Lower lobe of right lung (tissue), 2 donors: ENCODE data around the gene IGFBP7. TPM values are rescaled to one million over a fixed set of nuclear protein-coding genes. Genes with fewer than 3 reads are reported as not detected.

Experiments used
- ATAC-seq, 2 donors: fragments of 200-7000 bp; cut with Tn5 transposase; one replicate each; pipeline ENCODE4 v1.9.1; 2020 to 2022; ENCODE audit warnings: mild to moderate bottlenecking in 2 of 2, moderate library complexity in 2 of 2
- DNase-seq: peaks from one replicate; pipeline ENCODE4 v3.0.0-alpha.2; 2020
- H3K27ac ChIP-seq: fragments of 200-600 bp; one replicate; pipeline ENCODE4 v1.8.0; 2022
- H3K27me3 ChIP-seq: fragments of 200-600 bp; one replicate; pipeline ENCODE4 v1.8.0; 2022; ENCODE audit warnings: low read depth
- H3K36me3 ChIP-seq: fragments of 200-600 bp; one replicate; pipeline ENCODE4 v1.8.0; 2022; ENCODE audit warnings: mild to moderate bottlenecking
- H3K4me1 ChIP-seq: fragments of 200-600 bp; one replicate; pipeline ENCODE4 v1.8.0; 2022
- H3K4me3 ChIP-seq: fragments of 200-600 bp; one replicate; pipeline ENCODE4 v1.8.0; 2022; ENCODE audit warnings: mild to moderate bottlenecking
- H3K9me3 ChIP-seq: fragments of 200-600 bp; one replicate; pipeline ENCODE4 v1.8.0; 2022
- intact Hi-C: fragments of 100-400 bp; cut with DNase I; formaldehyde crosslinking; loops from one replicate; pipeline ENCODE4 v1.11.0; 2022
- total RNA-seq: library from RNA; stranded (reverse); fragmentation: NEBNext Ultra II Directional; extraction: Animal tissue kit (Norgen Biotek cat#: 25700); gene quantifications from one replicate; pipeline ENCODE4 v1.2.1, GENCODE V29; 2021
- TF ChIP-seq, protein P1 (sequence below): fragments of 200-600 bp; IDR thresholded peaks from one replicate; pipeline ENCODE4 v1.8.0; 2022; ENCODE audit warnings: antibody characterized with exemption, mild to moderate bottlenecking
- donor health status: DM: no; HTN: yes; CAD: no; lungs with severe emphysema.

IGFBP7 gene
- total RNA-seq, 1 donor from 2014 or later: 322 TPM

DNA sequence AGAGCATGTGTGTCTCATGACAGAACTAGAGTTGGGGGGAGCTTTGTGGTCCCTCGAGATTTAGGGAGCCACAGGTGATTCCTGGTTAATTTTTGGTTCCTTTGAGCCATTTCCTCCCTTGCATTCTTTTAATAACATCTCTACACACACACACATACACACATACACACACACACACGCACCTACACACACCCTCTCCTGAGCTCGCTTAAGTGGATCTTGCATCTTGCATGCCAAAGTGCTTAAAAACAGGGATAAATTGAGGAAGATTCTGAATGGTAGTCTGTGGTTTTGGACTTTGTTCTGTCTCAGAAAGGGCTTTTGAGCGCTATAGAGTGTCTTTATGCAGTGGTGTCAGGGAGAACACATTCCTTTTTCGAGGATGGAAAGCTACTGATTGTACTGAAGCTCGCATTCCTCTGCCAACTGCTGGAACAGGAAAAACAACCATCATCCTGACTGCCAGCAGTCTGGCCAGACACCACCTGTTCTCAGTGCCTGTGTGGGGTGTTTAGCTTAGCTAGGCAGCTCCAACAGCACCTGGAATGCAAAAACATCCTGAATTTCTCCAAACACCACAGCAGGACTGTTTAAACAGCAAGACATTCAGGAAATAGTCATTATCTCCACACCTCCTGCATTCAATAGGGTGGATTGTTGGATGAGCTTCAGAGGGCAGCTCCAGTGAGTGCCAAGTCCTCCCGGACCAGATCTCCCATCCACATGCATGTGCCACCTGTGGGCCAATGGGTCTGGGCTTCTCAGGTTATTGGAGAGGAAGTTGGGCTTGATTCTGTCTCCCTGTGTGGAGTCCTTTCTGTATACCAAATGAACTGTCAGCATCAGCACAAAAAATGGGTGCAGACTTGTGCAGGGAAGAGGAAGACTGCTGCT is 21.9 kb upstream of the IGFBP7 start:
- no peak for DNase-seq
- Histone ChIP-seq H3K36me3 (no peaks in the 10 kb centered on the region), H3K27me3 (no peaks in the 10 kb centered on the region), H3K4me3 (no peak overlapping the region), H3K4me1 (peaks cover 5% of the 10 kb centered on the region), H3K27ac (no peak overlapping the region), H3K9me3 (peaks cover 2% of the 10 kb centered on the region)
- ATAC-seq: peak; percentile 60 to 66
- TF ChIP-seq, protein P1, sequence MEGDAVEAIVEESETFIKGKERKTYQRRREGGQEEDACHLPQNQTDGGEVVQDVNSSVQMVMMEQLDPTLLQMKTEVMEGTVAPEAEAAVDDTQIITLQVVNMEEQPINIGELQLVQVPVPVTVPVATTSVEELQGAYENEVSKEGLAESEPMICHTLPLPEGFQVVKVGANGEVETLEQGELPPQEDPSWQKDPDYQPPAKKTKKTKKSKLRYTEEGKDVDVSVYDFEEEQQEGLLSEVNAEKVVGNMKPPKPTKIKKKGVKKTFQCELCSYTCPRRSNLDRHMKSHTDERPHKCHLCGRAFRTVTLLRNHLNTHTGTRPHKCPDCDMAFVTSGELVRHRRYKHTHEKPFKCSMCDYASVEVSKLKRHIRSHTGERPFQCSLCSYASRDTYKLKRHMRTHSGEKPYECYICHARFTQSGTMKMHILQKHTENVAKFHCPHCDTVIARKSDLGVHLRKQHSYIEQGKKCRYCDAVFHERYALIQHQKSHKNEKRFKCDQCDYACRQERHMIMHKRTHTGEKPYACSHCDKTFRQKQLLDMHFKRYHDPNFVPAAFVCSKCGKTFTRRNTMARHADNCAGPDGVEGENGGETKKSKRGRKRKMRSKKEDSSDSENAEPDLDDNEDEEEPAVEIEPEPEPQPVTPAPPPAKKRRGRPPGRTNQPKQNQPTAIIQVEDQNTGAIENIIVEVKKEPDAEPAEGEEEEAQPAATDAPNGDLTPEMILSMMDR: no peak
- intact Hi-C loops: no loop called here

DNA sequence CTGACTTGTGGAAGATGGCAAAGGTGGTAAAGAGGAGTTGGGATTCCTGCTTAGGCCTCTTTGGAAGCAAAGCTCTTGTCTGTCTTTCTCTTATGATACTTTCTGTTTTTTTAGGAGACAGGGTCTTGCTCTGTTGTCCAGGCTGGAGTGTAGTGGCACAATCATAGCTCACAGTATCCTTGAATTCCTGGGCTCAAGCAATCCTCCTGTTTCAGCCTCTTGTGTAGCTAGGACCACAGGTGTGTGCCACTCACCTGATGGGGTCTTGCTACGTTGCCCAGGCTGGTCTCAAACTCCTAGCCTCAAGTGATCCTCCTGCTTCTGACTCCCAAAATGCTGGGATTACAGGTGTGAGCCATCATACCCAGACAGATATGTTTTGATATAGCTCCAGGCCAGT is 19.3 kb upstream of the IGFBP7 start:
- TF ChIP-seq, protein P1: no peak
- no peak overlapping the region for H3K27ac ChIP-seq
- intact Hi-C loops: no loop called here
- H3K27me3 ChIP-seq: no peaks in the 10 kb centered on the region
- peaks cover 5% of the 10 kb centered on the region for H3K4me1 ChIP-seq
- H3K4me3 ChIP-seq: no peak overlapping the region
- DNase-seq (no peak), ATAC-seq (no peak)
- H3K36me3 ChIP-seq: no peaks in the 10 kb centered on the region
- peaks cover 7% of the 10 kb centered on the region for H3K9me3 ChIP-seq

DNA sequence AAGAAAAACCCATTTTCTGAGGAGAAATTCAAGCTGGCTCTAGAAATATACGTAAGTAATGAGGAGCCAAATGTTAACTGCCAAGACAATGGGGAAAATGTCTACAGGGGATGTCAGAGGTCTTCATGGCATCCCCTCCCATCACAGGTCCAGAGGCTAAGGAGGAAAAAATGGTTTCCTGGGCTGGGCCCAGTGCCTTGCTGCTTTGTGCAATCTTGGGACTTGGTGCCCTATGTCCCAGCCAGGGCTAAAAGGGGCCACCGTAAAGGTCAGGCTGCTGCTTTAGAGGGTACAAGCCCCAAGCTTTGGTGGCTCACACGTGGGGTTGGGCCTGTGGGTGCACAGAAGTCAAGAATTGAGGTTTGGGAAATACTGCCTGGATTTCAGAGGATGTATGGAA is 17.2 kb upstream of the IGFBP7 start:
- no peaks in the 10 kb centered on the region for H3K27me3 ChIP-seq
- no peak for DNase-seq
- H3K4me1 ChIP-seq: peaks cover 4% of the 10 kb centered on the region
- H3K9me3 ChIP-seq: peaks cover 14% of the 10 kb centered on the region
- TF ChIP-seq, protein P1: no peak
- ATAC-seq: no peak
- intact Hi-C loops: no loop called here
- no peaks in the 10 kb centered on the region for H3K36me3 ChIP-seq
- no peak overlapping the region for H3K4me3 ChIP-seq
- no peak overlapping the region for H3K27ac ChIP-seq

- no peak overlapping the region for H3K27ac ChIP-seq
- TF ChIP-seq, protein P1: no peak
- no peak for ATAC-seq
- peaks cover 14% of the 10 kb centered on the region for H3K9me3 ChIP-seq
- no peak overlapping the region for H3K4me3 ChIP-seq
- intact Hi-C loops: no loop called here
- H3K4me1 ChIP-seq: no peaks in the 10 kb centered on the region
- H3K36me3 ChIP-seq: no peaks in the 10 kb centered on the region
- no peaks in the 10 kb centered on the region for H3K27me3 ChIP-seq
- DNase-seq: no peak
These were observed 15.8 kb upstream of the IGFBP7 start for GRCh38 chr4:57125996-57126395.

DNA sequence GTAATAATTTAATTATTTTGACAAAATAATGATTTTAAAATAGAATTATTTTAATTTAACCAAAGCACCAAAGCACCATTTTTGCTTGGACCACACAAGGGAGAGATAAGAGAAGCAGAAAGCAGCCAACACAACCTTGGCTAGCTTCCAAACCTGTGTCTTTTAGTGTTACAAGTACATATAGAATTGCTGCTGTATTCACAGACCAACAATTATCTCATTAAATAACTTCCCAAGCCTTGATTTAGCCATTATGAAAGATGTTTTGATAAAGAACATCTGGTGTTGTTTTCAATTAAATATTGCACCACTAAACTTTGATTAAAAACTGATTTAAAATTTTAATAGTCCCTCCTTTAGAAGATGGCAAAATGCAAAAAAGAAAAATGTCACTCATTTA is 14.0 kb upstream of the IGFBP7 start:
- Histone ChIP-seq H3K4me1 (peaks cover 3% of the 10 kb centered on the region), H3K27ac (no peak overlapping the region), H3K9me3 (peaks cover 14% of the 10 kb centered on the region), H3K4me3 (no peak overlapping the region), H3K27me3 (no peaks in the 10 kb centered on the region), H3K36me3 (no peaks in the 10 kb centered on the region)
- no peak for DNase-seq
- ATAC-seq: no peak
- intact Hi-C loops: no loop called here
- TF ChIP-seq, protein P1: no peak
